Measurements from ENCODE around the gene KLRC3. TPM values are rescaled to one million over a fixed set of nuclear protein-coding genes. Genes with fewer than 3 reads are reported as not detected.
"Not testable (repeated sequence)": the region's sequence is repeated elsewhere in the genome, so short reads cannot be mapped to it uniquely, and the experiment has no call there.

KLRC3 gene
- total RNA-seq, 1 donor from 2014 or later, result not detected

DNA sequence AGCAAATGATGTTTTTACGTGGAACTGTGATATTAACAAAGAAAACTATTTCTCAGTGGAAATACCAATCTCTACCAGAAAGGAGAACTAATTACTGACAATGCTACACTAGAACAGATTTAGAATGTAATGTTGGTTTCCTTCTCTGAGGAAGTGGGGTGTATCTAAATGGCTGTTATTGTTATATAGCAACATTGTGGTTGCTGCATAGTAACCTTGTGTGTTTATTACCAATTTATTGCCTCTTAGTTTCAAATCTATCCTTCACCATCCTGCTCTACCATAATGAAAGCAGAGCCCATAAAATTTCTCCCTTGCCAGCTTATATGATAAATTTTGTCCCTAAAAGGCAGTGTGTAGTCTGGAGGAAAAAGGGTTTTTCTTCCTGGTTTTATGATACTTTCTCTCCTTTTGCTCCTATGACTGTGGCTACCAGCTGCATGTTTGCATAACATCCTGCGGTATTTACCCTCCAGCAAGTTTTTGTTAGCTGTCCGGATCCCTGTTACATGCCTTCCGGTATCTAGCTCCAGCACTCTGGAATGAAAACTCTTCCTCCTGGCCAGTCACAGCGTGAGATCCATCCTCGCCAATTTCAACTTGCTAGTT is 24.9 kb downstream of the KLRC3 start:
- DNase-seq, result no peak
- TF ChIP-seq, protein P1, sequence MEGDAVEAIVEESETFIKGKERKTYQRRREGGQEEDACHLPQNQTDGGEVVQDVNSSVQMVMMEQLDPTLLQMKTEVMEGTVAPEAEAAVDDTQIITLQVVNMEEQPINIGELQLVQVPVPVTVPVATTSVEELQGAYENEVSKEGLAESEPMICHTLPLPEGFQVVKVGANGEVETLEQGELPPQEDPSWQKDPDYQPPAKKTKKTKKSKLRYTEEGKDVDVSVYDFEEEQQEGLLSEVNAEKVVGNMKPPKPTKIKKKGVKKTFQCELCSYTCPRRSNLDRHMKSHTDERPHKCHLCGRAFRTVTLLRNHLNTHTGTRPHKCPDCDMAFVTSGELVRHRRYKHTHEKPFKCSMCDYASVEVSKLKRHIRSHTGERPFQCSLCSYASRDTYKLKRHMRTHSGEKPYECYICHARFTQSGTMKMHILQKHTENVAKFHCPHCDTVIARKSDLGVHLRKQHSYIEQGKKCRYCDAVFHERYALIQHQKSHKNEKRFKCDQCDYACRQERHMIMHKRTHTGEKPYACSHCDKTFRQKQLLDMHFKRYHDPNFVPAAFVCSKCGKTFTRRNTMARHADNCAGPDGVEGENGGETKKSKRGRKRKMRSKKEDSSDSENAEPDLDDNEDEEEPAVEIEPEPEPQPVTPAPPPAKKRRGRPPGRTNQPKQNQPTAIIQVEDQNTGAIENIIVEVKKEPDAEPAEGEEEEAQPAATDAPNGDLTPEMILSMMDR (IDR thresholded peaks at IDR 0.05; ENCODE audit: partially characterized antibody, unreplicated experiment), result no peak
- Mint-ChIP-seq H3K4me3 (ENCODE audit: unreplicated experiment) (no peak overlapping the region), H3K4me1 (ENCODE audit: low read depth, unreplicated experiment) (no peaks in the 10 kb centered on the region), H3K27ac (ENCODE audit: unreplicated experiment) (no peak overlapping the region), H3K27me3 (ENCODE audit: unreplicated experiment) (no peaks in the 10 kb centered on the region), H3K9me3 (ENCODE audit: unreplicated experiment) (no peaks in the 10 kb centered on the region), H3K36me3 (ENCODE audit: unreplicated experiment) (no peaks in the 10 kb centered on the region)

DNA sequence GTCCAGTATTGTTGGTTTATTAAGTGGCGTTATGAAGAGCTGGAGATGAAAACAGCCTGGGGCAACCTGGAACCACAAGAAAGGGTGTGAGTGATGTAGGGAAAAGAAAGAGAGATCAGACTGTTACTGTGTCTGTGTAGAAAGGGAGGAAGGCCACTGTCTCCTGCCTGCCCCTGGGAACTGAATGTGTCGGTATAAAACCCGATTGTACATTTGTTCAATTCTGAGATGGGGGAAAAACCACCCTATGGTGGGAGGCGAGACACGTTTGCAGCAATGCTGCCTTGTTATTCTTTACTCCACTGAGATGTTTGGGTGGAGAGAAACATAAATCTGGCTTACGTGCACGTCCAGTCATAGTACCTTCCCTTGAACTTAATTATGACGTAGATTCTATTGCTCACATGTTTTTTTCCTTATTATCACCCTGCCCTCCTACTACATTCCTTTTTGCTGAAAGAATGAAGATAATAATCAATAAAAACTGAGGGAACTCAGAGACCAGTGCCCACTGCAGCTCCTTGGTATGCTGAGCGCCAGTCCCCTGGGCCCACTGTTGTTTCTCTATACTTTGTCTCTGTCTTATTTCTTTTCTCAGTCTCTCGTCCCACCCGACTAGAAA is 25.8 kb downstream of the KLRC3 start:
- H3K27me3 Mint-ChIP-seq (ENCODE audit: unreplicated experiment); H3K4me3 Mint-ChIP-seq (ENCODE audit: unreplicated experiment); H3K36me3 Mint-ChIP-seq (ENCODE audit: unreplicated experiment); H3K27ac Mint-ChIP-seq (ENCODE audit: unreplicated experiment); H3K4me1 Mint-ChIP-seq (ENCODE audit: low read depth, unreplicated experiment); DNase-seq; H3K9me3 Mint-ChIP-seq (ENCODE audit: unreplicated experiment): not testable (repeated sequence)

DNA sequence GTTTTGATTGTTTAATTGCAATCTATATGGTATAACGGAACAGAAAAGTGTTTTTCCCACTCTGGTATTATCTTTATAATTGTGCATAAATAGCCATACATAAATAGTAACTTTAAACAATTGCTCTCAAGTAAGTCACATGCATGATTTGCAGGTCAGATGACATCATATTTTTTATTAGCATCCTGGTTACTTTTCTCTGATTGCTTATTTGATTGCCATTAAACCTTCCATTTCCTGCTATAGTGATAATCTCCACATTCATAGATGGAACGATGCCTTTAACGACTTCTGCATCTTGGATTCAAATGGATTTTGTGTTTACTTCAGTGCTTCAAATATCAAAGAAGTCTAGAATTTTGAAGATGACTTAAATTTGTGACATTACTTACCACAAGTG is 27.1 kb downstream of the KLRC3 start:
- TF ChIP-seq, protein P1 (IDR thresholded peaks at IDR 0.05; ENCODE audit: partially characterized antibody, unreplicated experiment), result no peak
- no peaks in the 10 kb centered on the region for H3K9me3 Mint-ChIP-seq (ENCODE audit: unreplicated experiment)
- H3K4me3 Mint-ChIP-seq (ENCODE audit: unreplicated experiment), result no peak overlapping the region
- H3K27me3 Mint-ChIP-seq (ENCODE audit: unreplicated experiment), result no peaks in the 10 kb centered on the region
- no peak for DNase-seq
- no peak overlapping the region for H3K27ac Mint-ChIP-seq (ENCODE audit: unreplicated experiment)
- H3K36me3 Mint-ChIP-seq (ENCODE audit: unreplicated experiment), result no peaks in the 10 kb centered on the region
- no peaks in the 10 kb centered on the region for H3K4me1 Mint-ChIP-seq (ENCODE audit: low read depth, unreplicated experiment)

DNA sequence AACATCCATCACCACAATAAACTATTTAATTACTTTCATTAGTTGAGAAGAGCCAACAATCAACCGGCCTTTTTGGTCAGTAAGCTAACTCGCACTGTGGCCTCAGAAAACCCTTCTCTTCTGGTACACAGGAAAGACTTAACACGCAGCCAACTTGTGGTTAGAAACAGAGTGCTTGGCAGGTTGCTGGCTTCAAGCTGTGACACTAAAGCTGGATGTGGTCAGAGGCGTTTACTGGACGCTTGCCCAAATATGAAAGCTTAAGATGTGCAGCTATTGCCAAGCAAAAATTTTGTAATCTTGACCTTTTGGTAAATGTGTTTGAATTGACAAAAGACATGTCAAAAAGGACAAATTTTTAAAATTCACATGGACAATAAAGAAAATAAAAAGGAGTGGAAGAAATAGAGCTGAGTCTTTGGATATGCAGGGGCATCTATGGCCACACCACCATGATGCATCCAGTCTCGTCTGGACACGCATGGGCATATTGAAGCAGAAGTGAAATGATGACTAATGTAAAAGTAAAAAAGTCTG is 27.9 kb downstream of the KLRC3 start:
- H3K27ac Mint-ChIP-seq (ENCODE audit: unreplicated experiment), result no peak overlapping the region
- no peaks in the 10 kb centered on the region for H3K4me1 Mint-ChIP-seq (ENCODE audit: low read depth, unreplicated experiment)
- no peak for DNase-seq
- TF ChIP-seq, protein P1 (IDR thresholded peaks at IDR 0.05; ENCODE audit: partially characterized antibody, unreplicated experiment), result no peak
- no peak overlapping the region for H3K4me3 Mint-ChIP-seq (ENCODE audit: unreplicated experiment)
- no peaks in the 10 kb centered on the region for H3K27me3 Mint-ChIP-seq (ENCODE audit: unreplicated experiment)
- no peaks in the 10 kb centered on the region for H3K9me3 Mint-ChIP-seq (ENCODE audit: unreplicated experiment)
- H3K36me3 Mint-ChIP-seq (ENCODE audit: unreplicated experiment), result no peaks in the 10 kb centered on the region

DNA sequence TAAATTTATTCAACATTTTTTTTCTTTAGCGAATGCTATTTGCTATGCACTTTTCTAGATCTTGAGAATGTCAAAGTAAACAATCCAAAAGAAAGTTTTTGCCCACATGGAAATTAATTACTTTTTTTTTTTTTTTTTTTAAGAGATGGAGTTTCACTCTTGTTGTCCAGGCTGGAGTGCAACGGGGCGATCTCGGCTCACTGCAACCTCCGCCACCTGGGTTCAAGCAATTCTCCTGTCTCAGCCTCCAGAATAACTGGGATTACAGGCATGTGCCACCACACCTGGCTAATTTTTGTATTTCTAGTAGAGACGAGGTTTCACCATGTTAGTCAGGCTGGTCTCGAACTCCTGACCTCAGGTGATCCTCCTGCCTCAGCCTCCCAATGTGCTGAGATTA is 29.4 kb downstream of the KLRC3 start:
- not testable (repeated sequence) for H3K36me3 Mint-ChIP-seq (ENCODE audit: unreplicated experiment); DNase-seq; H3K27me3 Mint-ChIP-seq (ENCODE audit: unreplicated experiment); H3K4me3 Mint-ChIP-seq (ENCODE audit: unreplicated experiment); H3K27ac Mint-ChIP-seq (ENCODE audit: unreplicated experiment); H3K9me3 Mint-ChIP-seq (ENCODE audit: unreplicated experiment); H3K4me1 Mint-ChIP-seq (ENCODE audit: low read depth, unreplicated experiment)

DNA sequence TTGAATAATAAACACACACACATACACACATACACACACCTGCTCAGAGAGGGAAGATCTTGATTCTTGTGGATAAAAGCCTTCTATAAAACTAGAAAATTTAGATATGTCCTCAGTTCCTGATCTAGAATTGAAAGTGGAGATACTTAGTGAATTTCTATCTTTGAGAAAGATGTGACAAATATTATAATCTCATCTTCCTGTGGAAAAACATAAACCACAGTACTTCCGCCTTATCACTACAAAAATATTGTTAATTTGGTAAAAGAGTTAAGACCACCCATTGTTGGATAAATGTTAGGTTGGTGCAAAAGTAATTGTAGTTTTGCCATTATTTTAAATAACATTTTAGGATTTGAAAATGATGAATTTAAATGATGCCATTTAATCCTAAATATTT is 30.5 kb downstream of the KLRC3 start, which contains the start of gene KLRK1:
TSS of gene KLRK1 (minus strand) at position 138 of the 400 bp plus-strand sequence. CDS start 1,231 bp downstream, outside the sequence.
- no peak within 1 kb of the TSS for H3K4me3 Mint-ChIP-seq (ENCODE audit: unreplicated experiment)
- H3K27me3 Mint-ChIP-seq (ENCODE audit: unreplicated experiment), result no peaks in the 10 kb centered on the region
- TF ChIP-seq, protein P1 (IDR thresholded peaks at IDR 0.05; ENCODE audit: partially characterized antibody, unreplicated experiment), result no peak
- H3K27ac Mint-ChIP-seq (ENCODE audit: unreplicated experiment), result no peak within 1 kb of the TSS
- H3K9me3 Mint-ChIP-seq (ENCODE audit: unreplicated experiment), result no peaks in the 10 kb centered on the region
- H3K4me1 Mint-ChIP-seq (ENCODE audit: low read depth, unreplicated experiment), result no peaks in the 10 kb centered on the region
- no peak for DNase-seq
- no peaks in the 10 kb centered on the region for H3K36me3 Mint-ChIP-seq (ENCODE audit: unreplicated experiment)

Measured in glutamatergic neuron (in vitro differentiated cells).